Upper lobe of right lung (tissue), 1 donor: Measurements from ENCODE around the gene AHNAK. TPM values are rescaled to one million over a fixed set of nuclear protein-coding genes. Genes with fewer than 3 reads are reported as not detected.

Experiments used
- ATAC-seq: fragments of 200-7000 bp; cut with Tn5 transposase; one replicate; pipeline ENCODE4 v1.9.1; 2020; ENCODE audit warnings: mild to moderate bottlenecking, moderate library complexity
- DNase-seq: peaks from one replicate; pipeline ENCODE4 v3.0.0-alpha.2; 2020
- H3K27ac ChIP-seq: fragments of 200-600 bp; one replicate; pipeline ENCODE4 v1.8.0; 2022
- H3K27me3 ChIP-seq: fragments of 200-600 bp; one replicate; pipeline ENCODE4 v1.8.0; 2022; ENCODE audit warnings: mild to moderate bottlenecking
- H3K36me3 ChIP-seq: fragments of 200-600 bp; one replicate; pipeline ENCODE4 v1.8.0; 2022
- H3K4me1 ChIP-seq: fragments of 200-600 bp; one replicate; pipeline ENCODE4 v1.8.0; 2022
- H3K4me3 ChIP-seq: fragments of 200-600 bp; one replicate; pipeline ENCODE4 v1.8.0; 2022; ENCODE audit warnings: mild to moderate bottlenecking
- H3K9me3 ChIP-seq: fragments of 200-600 bp; one replicate; pipeline ENCODE4 v1.8.0; 2022
- CTCF ChIP-seq: fragments of 200-600 bp; IDR thresholded peaks from one replicate; pipeline ENCODE4 v1.8.0; 2022; ENCODE audit warnings: antibody characterized with exemption
- intact Hi-C: fragments of 100-400 bp; cut with DNase I; formaldehyde crosslinking; loops from one replicate; pipeline ENCODE4 v1.11.0; 2022
- total RNA-seq: library from RNA; stranded (reverse); fragmentation: NEBNext Ultra II Directional; extraction: Animal tissue kit (Norgen Biotek cat#: 25700); gene quantifications from one replicate; pipeline ENCODE4 v1.2.1, GENCODE V29; 2021
- donor health status: DM: no; HTN: yes; CAD: no; lungs with severe emphysema.

The AHNAK gene
- total RNA-seq, 1 donor from 2014 or later = 819 TPM

- H3K4me3 ChIP-seq = no peak overlapping the region
- H3K27me3 ChIP-seq = no peaks in the 10 kb centered on the region
- no peak overlapping the region for H3K27ac ChIP-seq
- TF ChIP-seq CTCF = no peak
- no peaks in the 10 kb centered on the region for H3K9me3 ChIP-seq
- no peak for ATAC-seq
- intact Hi-C loops = loop anchor here (10.0 kb wide), 1 partner anchor 46 kb away; no protein-coding TSS in a partner anchor
- H3K4me1 ChIP-seq = peaks cover 34% of the 10 kb centered on the region
- no peaks in the 10 kb centered on the region for H3K36me3 ChIP-seq
- DNase-seq = no peak
Measured at GRCh38 chr11:62438641-62439040, 108.0 kb downstream of the AHNAK start.

GRCh38 chr11:62437616-62438015 lies 109.0 kb downstream of the AHNAK start:
- H3K4me1 ChIP-seq = peaks cover 32% of the 10 kb centered on the region
- no peaks in the 10 kb centered on the region for H3K27me3 ChIP-seq
- intact Hi-C loops = loop anchor here (10.0 kb wide), 1 partner anchor 47 kb away; no protein-coding TSS in a partner anchor
- H3K9me3 ChIP-seq = no peaks in the 10 kb centered on the region
- no peak for ATAC-seq
- TF ChIP-seq CTCF = no peak
- H3K4me3 ChIP-seq = no peak overlapping the region
- no peak overlapping the region for H3K27ac ChIP-seq
- H3K36me3 ChIP-seq = no peaks in the 10 kb centered on the region
- DNase-seq = no peak

GRCh38 chr11:62435846-62436660 lies 110.6 kb downstream of the AHNAK start:
- Histone ChIP-seq H3K9me3 (no peaks in the 10 kb centered on the region), H3K36me3 (no peaks in the 10 kb centered on the region), H3K4me1 (peaks cover 36% of the 10 kb centered on the region), H3K27ac (peak overlapping the region; percentile 30), H3K27me3 (no peaks in the 10 kb centered on the region), H3K4me3 (no peak overlapping the region)
- no peak for ATAC-seq
- intact Hi-C loops = loop anchor here (10.0 kb wide), 1 partner anchor 49 kb away; no protein-coding TSS in a partner anchor
- no peak for DNase-seq
- no peak for TF ChIP-seq CTCF

GRCh38 chr11:62433904-62434276 lies 112.7 kb downstream of the AHNAK start:
- Histone ChIP-seq H3K9me3 (no peaks in the 10 kb centered on the region), H3K4me3 (no peak overlapping the region), H3K36me3 (no peaks in the 10 kb centered on the region), H3K27me3 (no peaks in the 10 kb centered on the region), H3K27ac (peak overlapping the region; percentile 43), H3K4me1 (peaks cover 32% of the 10 kb centered on the region)
- ATAC-seq (peak; percentile 68), DNase-seq (no peak)
- intact Hi-C loops = loop anchor here (10.0 kb wide), 1 partner anchor 51 kb away; no protein-coding TSS in a partner anchor
- TF ChIP-seq CTCF = no peak

GRCh38 chr11:62433141-62433903 lies 113.3 kb downstream of the AHNAK start:
- Histone ChIP-seq H3K4me3 (no peak overlapping the region), H3K9me3 (no peaks in the 10 kb centered on the region), H3K4me1 (peaks cover 32% of the 10 kb centered on the region), H3K27ac (no peak overlapping the region), H3K27me3 (no peaks in the 10 kb centered on the region), H3K36me3 (no peaks in the 10 kb centered on the region)
- DNase-seq = no peak
- intact Hi-C loops = loop anchor here (10.0 kb wide), 1 partner anchor 51 kb away; no protein-coding TSS in a partner anchor
- TF ChIP-seq CTCF = no peak
- ATAC-seq = peak; percentile 19
